Stimulated activated CD4-positive, alpha-beta T cell treated with anti-CD3 and anti-CD28 coated beads, Interleukin-4, amount 100 ng/mL, for 1 hour (primary cell): Measurements from ENCODE around the gene CLPTM1L.

Source experiments
- DNase-seq: peaks from one replicate; pipeline ENCODE4 v3.0.0-alpha.2; 2020

The CLPTM1L gene, protein sequence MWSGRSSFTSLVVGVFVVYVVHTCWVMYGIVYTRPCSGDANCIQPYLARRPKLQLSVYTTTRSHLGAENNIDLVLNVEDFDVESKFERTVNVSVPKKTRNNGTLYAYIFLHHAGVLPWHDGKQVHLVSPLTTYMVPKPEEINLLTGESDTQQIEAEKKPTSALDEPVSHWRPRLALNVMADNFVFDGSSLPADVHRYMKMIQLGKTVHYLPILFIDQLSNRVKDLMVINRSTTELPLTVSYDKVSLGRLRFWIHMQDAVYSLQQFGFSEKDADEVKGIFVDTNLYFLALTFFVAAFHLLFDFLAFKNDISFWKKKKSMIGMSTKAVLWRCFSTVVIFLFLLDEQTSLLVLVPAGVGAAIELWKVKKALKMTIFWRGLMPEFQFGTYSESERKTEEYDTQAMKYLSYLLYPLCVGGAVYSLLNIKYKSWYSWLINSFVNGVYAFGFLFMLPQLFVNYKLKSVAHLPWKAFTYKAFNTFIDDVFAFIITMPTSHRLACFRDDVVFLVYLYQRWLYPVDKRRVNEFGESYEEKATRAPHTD

DNA sequence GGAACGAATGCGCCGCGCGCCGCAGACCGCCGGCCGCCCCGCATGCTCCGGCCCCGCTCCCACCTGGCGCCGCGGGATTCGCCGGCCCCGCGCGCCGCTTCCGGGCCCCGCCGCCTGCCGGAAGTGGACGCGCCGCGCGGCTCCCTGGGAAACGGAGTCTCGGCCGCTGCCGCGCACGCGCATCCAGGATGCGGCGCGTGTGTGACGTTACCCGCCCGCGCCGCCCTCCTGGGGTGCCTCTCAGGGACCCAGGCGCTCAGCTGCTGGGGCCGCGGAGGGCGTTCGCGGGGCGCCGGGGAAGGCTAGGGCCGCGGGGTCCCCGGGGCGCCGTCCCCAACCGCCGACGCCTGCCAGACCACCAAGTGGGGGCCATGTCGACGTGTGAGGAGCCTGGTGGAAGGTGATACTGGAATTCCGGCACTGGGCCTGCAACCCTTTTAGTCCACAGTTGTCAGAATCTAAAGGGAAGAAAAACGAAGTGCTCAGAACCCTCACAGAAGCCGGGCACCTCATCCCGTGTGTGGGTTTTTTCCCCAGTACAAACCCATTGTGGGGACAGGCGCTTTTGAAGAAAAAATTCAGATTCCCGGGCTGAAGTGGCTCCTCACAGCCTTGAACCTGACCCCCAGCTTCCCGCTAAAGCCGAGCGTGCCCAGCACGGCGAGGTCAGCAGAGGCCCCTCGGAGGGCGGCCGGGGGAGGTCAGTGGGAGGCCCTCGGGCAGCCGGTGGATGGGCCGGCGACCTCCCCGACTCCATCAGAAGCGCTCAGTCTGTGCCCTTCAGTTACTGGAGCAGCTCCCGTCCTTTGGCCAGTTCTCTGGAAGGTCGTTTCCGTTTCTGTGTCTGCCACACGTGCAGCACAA is at the start of gene CLPTM1L:
Gene CLPTM1L (minus strand): TSS at position 125 of the 864 bp plus-strand sequence. CDS start 258 bp downstream, outside the sequence.
- peak; percentile 89 for DNase-seq

- DNase-seq = no peak
Measured at GRCh38 chr5:1393571-1394501, 48.9 kb upstream of the CLPTM1L start.

DNA sequence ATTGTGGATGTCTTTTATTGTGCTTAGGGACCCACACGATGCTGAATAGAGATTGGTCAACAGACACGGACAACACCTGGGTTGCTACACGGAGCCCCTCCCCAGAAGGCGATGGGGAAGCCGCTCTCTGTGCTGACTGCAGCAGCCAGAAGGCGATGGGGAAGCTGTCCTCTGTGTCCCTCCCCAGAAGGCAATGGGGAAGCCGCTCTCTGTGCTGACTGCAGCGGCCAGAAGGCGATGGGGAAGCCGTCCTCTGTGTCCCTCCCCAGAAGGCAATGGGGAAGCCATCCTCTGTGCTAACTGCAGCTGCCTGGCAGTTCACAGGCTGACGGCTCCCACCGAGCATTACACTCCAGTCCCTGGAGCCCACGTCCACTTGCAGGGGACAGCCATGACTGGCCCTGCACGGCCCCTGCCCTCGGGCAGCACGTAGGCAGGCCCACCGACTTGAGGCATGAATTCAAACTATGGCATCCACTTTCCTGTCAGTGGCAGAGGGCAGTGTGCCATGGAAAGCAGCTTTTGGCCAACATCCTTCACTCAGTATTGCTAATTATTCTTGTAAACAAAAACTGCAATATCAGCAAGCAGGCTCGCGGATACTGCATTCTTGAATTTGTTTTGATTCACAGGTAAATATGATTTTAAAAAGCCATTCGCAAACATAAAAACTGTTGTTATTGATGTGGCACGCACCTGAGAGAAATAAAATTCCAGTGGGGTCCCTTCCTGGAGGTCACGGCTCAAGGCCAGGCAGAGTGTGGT is 48.1 kb upstream of the CLPTM1L start:
- no peak for DNase-seq

DNA sequence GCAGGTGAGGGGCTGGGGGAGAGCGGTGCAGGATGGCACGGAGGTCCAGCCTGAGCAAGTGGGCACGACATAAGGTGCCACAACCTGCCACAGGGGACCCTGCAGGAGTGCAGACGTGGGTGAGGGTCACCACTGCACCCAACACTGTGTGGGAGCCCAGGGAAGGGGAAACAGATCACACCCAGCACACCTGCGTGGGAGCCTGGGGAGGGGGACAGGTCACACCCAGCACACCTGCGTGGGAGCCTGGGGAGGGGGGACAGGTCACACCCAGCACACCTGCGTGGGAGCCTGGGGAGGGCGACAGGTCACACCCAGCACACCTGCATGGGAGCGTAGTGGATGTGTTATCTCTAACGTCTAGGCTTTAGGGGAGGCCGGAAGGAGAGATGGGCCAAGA is 47.4 kb upstream of the CLPTM1L start:
- no peak for DNase-seq

DNA sequence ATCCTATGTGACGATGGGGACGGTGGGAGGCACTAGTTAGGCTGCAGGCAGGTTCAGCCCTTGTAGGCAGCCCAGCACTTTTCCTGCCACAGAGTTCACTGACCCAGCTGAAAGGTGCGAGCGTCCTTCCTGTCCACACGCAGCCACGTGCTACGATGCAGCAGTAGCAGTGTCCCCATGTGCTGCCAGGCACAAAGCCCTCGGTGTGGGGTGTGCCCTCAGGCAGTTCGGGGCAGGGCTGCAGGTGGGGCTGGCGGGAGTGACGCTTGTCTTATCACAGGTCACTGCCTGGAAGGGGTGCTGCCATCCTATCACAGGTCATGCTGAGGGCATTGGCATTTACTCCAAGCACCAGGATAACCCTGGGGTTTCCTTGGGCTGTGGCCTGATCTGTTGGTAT is 46.8 kb upstream of the CLPTM1L start:
- no peak for DNase-seq

GRCh38 chr5:1390861-1391600 is 46.1 kb upstream of the CLPTM1L start:
- DNase-seq = no peak

GRCh38 chr5:1390333-1390732 is 45.4 kb upstream of the CLPTM1L start:
- no peak for DNase-seq

DNA sequence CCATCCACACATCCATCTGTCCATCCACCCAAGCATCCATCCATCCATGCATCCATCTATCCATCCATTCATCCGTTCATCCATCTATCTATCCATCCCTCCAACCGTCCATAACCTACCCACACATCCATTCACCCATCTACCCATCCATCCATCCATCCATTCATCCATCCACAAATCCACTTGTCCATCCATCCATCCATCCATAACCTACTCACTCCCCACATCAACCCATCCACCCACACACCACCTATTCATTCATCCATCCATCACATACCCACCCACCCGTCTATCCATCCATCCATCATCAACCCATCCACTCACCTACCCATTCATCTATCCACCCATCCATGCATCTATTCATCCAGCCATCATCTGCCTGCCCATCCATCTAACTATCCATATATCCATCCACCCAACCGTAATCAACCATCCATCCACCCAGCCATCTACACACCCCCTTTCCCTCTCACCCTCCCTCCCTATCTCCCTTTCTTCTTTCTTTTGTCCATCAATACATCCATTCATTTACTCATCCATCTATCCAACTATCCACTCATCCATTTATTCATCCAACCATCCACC is 43.6 kb upstream of the CLPTM1L start:
- DNase-seq = no peak

DNA sequence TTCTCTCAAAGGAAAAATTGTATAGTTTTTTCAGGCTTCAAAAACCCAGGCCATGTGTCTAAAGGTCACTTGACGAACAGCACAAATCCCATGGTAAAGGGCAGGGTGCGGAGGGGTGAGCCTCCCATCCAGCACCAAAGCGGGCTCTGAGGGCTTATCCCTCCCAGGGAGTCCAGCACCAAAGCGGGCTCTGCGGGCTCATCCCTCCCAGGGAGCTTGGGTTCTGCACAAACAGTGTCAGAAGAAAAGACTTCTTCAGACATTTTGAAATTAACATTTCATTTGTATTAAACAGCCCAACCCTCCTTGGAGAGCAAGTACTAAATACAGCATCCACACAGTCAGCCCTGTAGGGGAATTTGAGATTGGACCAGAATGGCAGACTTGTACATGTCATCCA is 43.0 kb upstream of the CLPTM1L start:
- no peak for DNase-seq

DNA sequence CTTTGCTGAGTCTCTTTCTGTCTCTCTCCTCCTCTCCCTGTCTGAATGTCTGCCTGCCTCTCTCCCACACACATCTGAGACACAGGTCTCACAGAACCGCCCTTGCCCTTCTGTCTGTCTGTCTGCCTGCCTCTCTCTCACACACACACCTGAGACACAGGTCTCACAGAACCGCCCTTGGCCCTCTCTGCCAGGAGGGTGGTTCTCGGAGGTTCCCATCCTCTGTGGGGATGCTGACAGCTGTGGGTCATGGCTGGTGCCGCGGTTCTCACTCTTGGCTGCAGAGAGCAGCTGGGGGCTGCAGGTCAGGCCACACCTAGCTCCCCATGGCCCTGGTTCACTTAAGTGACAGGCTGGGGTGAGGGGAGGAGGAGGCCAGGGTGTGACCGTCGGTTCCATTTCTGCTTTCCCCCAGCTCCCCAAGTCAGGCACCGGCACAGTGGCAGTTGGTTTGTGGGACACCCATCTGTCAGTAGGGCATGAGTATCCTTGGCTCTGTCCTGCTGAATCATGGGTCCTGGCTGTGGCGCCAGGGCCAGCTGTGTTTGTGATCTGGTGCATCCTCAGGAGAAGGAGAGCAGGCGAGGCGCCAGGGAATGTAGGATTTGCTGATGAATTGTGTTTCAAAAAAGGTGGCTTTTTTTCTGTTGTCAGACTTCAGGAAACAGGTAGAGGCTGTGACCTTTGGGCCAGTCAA is 42.3 kb upstream of the CLPTM1L start:
- DNase-seq = no peak

DNA sequence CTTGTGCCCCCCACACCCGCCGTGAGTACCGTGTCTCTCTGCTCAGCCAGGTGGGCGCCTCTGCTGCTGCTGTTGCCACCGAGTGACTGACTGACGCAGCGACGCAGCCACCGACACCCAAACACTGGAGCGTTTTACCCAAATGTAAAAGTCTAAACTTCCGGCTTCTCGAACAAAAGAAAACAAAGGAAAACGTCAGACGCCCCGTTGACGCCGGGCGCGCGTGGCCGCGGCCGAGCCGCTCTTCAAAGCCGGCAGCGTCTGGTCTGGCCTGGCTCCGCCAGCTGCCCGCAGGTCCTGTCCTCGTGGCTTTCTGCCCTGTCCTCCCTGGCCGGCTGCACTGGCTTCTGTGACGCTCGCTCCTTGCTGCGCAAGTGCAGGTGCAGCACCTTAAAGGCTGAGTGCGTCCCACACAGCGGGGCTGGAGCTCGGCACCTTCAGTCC is 41.4 kb upstream of the CLPTM1L start:
- DNase-seq = peak; percentile 63

- peak; percentile 87 for DNase-seq
Measured at GRCh38 chr5:1385395-1386273, 40.7 kb upstream of the CLPTM1L start.

DNA sequence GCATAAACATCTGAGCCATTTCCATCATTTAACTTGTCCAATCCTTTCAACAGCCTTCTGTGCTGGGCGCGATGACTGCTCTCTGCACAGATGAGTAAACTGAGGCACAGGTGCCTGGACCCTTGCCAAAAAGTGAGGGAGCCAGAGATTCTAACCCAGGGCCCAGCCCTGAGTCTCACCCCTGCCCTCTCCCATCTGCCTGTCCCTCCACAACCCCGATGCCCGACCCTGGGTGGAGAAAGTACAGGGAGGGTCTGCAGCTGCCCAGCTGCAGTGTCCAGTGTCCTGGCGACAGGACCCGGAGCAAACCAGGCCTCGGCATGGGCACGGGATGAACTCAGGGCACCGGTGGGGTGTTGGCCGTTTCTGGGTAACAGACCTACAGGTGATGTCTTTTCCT is 39.6 kb upstream of the CLPTM1L start:
- no peak for DNase-seq

GRCh38 chr5:1383886-1384401 is 39.0 kb upstream of the CLPTM1L start:
- DNase-seq = no peak

DNA sequence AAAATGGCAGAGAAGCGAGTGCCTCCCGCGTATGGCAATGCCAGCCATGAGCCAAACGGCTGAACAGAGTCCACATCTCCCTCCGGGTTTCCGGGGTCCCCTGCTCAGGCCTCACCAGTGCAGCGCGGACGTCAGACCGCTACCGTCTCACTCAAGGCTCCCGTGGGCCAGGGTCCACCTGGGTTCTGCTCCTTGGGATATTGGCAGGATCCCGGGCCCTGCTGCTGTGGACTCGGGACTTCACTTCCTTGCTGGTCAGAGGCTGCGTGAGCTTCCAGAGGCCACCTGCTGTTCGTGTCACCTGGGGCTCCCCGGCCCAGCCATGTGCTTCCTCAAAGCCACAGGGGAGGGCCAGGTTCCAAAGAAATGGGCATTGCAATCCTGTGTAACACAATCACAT is 38.4 kb upstream of the CLPTM1L start:
- DNase-seq = no peak

DNA sequence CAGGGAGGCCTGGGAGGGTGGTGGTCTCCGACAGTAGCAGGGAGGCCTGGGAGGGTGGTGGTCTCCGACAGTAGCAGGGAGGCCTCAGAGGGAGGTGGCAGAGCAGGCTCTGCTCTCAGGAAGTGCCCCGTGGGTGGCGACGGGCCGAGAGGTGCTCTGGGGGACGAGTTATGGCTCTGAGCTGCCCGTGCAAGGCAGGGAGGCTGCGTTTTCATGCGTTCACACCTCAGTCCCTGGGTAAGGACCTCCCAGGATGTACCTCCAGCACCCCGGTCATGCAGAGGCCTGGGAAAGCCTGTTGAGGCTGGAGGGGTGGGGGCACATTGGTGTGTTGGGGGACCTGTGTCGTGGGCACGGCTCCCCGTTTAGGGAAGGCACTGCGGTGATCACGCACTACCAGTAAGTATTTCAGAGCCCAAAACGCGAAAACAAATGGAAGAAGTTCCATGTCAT is 37.4 kb upstream of the CLPTM1L start:
- no peak for DNase-seq

GRCh38 chr5:1381370-1382247 is 36.7 kb upstream of the CLPTM1L start:
- DNase-seq = no peak
